Measurements from ENCODE around the gene FGFBP1. TPM values are rescaled to one million over a fixed set of nuclear protein-coding genes. Genes with fewer than 3 reads are reported as not detected.

The FGFBP1 gene
- total RNA-seq, 1 donor from 2014 or later: not detected

DNA sequence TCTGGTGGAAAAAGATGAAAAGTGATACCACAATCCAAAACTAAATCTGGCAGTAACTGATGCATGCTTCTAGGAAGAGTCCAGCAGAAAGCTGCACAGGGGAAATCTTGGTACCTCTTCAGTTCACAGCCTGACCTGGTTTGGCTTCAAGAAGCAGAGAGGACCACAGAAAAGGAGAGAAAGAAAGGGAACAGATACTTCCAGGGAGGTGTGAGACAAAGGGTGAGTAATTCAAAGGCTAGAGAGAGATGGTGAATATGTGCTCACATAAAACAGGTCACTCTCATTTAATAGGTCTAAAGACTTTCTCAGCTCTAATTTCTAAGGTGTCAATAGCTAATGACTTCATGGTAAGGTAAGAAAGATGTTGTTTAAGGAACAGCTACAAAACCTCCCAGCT, 13.2 kb upstream of the FGFBP1 start:
- ATAC-seq (ENCODE audit: poor library complexity): no peak
- DNase-seq: no peak
- intact Hi-C loops (cut with DNase I): no loop called here

DNA sequence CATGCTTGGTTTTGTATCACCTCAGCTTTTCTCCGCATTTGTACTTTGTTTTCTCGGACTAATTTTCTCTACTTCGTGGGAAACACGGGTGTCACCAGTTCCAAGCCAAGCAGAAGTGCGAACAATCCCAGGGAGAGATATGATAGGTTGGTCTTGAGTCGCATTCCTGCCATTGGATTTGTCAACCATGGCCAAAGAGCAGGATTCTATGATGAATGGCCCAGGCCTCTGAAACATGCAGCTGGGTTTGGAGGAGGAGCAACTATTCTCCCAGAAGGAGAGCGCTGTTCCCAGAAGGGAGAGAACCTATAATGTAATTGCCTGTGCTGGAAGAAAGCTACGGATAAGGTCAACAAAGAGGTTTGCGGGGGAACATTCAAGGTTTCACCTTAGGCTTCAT, 10.3 kb upstream of the FGFBP1 start:
- no peak for DNase-seq
- intact Hi-C loops (cut with DNase I): no loop called here
- ATAC-seq (ENCODE audit: poor library complexity): no peak

DNA sequence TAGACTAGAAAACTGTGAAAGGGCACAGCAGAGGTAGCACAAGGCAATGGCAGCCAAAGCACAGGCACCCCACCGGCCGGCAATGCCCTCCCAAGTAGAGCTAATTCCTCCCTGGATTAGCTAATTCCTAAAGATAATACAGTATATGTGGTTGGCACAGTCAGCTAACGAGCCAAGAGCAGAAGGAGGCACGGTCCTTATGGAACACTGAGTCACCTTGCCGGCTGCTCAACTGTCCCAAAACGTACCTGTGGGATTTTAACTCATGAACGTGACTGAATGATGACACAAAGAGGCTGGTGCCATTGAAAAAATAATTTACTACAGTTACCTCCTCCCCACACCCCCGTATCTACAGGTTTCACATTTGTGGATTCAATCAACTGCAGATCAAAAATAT, 9.1 kb upstream of the FGFBP1 start:
- intact Hi-C loops (cut with DNase I): no loop called here

GRCh38 chr4:15945516-15945915, 7.0 kb upstream of the FGFBP1 start:
- DNase-seq (no peak), ATAC-seq (ENCODE audit: poor library complexity) (no peak)
- intact Hi-C loops (cut with DNase I): no loop called here

More for the DNA sequence above, 9.1 kb upstream of the FGFBP1 start:
- ATAC-seq (ENCODE audit: poor library complexity) (no peak), DNase-seq (no peak)

GRCh38 chr4:15944895-15945294, 6.4 kb upstream of the FGFBP1 start:
- intact Hi-C loops (cut with DNase I): no loop called here
- ATAC-seq (ENCODE audit: poor library complexity) (no peak), DNase-seq (no peak)

GRCh38 chr4:15942283-15942682, 3.7 kb upstream of the FGFBP1 start:
- DNase-seq (no peak), ATAC-seq (ENCODE audit: poor library complexity) (no peak)
- intact Hi-C loops (cut with DNase I): no loop called here

DNA sequence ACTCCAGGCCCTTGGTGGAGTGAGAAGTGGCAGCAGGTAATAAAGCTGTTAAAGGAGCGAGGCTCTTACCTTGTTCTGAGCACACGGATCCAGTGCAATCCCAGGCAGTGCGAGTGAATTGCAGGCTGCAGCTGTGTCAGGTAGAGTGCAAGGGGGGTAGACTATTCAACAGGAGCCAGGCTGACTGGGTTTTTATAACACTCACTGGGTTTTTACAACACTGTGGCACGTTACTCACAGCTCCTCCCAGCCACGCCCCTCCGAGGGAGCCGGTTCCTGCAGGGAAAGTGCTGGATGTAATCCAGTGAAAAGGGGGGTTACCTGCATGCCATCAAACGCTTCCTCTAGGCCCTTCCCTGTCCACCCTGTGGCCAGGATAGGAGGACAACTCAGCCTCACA, 358 bp downstream of the FGFBP1 start:
- ATAC-seq (ENCODE audit: poor library complexity) (no peak), DNase-seq (no peak)
- intact Hi-C loops (cut with DNase I): no loop called here

DNA sequence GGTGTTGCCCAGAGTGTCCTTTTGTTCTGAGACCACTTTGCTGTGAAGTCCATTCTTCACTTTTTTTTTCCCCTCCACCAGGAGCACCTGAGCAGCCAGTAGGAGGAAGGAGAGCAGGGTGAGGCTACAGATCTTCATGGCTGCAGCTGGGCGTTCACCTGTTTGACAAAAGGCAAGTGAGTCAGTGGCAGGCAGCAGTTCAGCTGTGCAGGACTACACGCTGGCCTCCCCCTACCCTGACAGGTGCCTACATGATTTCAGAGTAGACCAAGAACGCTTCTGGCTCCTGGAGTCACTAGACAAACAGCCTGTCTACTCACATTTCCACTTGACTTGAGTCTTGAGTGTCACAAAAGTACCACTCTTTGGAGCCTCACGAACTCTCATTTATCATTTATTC, 2.0 kb downstream of the FGFBP1 start:
- DNase-seq (no peak), ATAC-seq (ENCODE audit: poor library complexity) (no peak)
- intact Hi-C loops (cut with DNase I): no loop called here

GRCh38 chr4:15935504-15936402, 2.8 kb downstream of the FGFBP1 start:
- DNase-seq: no peak
- ATAC-seq (ENCODE audit: poor library complexity): no peak
- intact Hi-C loops (cut with DNase I): no loop called here

DNA sequence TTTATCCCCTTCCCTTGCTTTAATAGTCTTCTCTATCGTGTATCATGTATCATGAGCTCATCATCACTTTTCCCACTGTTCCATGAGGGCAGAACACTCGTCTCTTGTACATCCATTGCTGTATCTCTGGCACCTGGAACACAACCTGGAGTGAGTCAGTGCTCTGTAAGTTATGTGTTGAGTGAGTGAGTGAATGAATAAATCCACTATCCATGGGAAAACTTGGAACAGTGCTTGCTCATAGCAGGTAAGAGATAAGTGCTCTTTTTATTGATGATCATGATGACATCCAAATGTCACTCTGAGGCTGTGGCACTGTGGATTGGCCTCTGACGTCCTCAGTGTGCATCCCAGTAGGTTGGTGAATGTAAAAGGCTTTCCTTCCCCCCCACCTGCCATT, 4.3 kb downstream of the FGFBP1 start:
- no peak for DNase-seq
- intact Hi-C loops (cut with DNase I): no loop called here
- ATAC-seq (ENCODE audit: poor library complexity): no peak

- ATAC-seq (ENCODE audit: poor library complexity) (no peak), DNase-seq (no peak)
- intact Hi-C loops (cut with DNase I): no loop called here
These were observed 6.9 kb downstream of the FGFBP1 start for GRCh38 chr4:15931451-15932210.

- ATAC-seq (ENCODE audit: poor library complexity) (no peak), DNase-seq (no peak)
- intact Hi-C loops (cut with DNase I): no loop called here
These were observed 8.2 kb downstream of the FGFBP1 start for GRCh38 chr4:15930314-15930713.

- ATAC-seq (ENCODE audit: poor library complexity) (no peak), DNase-seq (no peak)
- intact Hi-C loops (cut with DNase I): no loop called here
These were observed 9.0 kb downstream of the FGFBP1 start for GRCh38 chr4:15929540-15929939.

GRCh38 chr4:15928883-15929282, 9.7 kb downstream of the FGFBP1 start:
- DNase-seq (no peak), ATAC-seq (ENCODE audit: poor library complexity) (no peak)
- intact Hi-C loops (cut with DNase I): no loop called here

GRCh38 chr4:15926486-15926885, 12.1 kb downstream of the FGFBP1 start:
- intact Hi-C loops (cut with DNase I): no loop called here
- DNase-seq: no peak
- ATAC-seq (ENCODE audit: poor library complexity): no peak

DNA sequence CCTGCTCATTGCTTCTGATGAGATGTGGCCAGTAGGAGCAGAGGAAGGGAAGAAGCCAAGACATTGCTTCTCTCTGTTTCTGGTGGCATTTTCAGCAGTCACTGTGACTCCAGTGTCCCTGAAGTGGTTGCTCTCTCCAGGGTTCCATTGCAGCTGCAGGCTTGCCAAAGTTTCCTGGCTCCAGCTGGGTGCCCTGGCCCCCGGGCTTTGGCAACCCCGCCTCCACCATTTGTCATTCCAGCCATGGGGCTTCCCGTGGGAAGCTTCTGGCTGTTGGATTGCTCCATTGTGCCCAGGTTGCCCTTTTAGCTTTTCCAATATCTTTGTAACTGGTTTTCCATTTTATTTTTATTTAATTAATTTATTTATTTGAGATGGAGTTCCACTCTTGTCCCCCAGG, 12.7 kb downstream of the FGFBP1 start:
- ATAC-seq (ENCODE audit: poor library complexity) (no peak), DNase-seq (no peak)
- intact Hi-C loops (cut with DNase I): no loop called here

DNA sequence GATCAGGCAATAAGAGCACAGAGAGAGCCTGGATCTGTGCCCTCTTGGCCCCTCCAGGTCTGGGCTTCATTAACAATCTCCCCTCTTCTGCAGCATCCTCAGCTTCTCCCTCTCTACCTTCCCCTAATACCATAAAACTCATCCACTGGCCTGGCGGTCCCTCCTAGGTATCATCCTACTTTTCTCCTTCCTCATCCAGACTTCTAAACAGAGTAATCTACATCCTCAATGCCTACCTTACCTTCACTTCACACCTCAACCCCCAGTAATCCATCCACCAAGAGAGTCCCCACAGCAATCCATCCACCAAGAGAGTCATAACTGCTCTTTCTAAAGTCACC, 17.0 kb downstream of the FGFBP1 start:
- DNase-seq: no peak
- intact Hi-C loops (cut with DNase I): no loop called here
- no peak for ATAC-seq (ENCODE audit: poor library complexity)

GRCh38 chr4:15920723-15921591, 17.6 kb downstream of the FGFBP1 start:
- DNase-seq (peak; percentile 50), ATAC-seq (ENCODE audit: poor library complexity) (peak; percentile 34)
- intact Hi-C loops (cut with DNase I): no loop called here

DNA sequence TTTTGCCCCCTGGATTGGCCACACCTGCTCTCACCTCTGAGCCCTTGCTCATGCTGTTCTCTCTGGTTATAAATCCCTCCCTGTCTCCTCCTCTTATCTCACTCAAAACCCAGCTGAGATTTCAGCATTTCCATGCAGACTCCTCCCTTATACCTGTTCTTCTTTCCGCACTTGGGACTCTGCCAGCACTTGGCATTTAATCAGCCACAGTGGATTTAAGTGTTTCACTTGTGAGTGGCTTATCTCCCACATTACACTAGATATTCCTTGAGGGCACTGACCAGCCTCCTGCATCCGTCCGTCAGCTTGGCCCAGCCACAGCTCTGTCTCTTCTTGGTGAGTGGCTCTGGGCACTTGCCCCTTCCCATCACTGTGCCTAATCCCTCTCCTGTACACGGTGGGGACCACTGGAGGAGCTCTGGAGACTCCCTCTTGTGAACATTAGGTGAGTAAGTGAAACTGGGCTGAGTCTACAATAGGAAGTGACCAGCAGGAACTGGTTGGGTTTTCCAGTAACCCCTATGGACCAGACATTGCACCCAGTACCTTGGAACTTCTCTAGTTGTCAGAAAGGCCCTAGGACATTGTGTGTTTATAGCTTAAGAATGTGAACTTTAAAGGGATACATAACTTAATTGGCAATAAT, 19.9 kb downstream of the FGFBP1 start:
- intact Hi-C loops (cut with DNase I): no loop called here
- ATAC-seq (ENCODE audit: poor library complexity) (no peak), DNase-seq (no peak)
